Naive thymus-derived CD4-positive, alpha-beta T cell (primary cell): Measurements from ENCODE around the gene RAB40C. TPM values are rescaled to one million over a fixed set of nuclear protein-coding genes. Genes with fewer than 3 reads are reported as not detected.
A peak's percentile ranks its signal among the peaks of the same experiment; 100 is the strongest.

ENCODE experiments used
- ATAC-seq: fragments of 150-1000 bp; cut with Tn5 transposase; 2 replicates; pipeline ENCODE4 v1.10.0; 2021; ENCODE audit warnings: mild to moderate bottlenecking, moderate library complexity
- CTCF ChIA-PET: fragments of 350-600 bp; sonication (Branson Sonifier 250); formaldehyde crosslinking; loops from one replicate; lab custom pipeline; 2021; ENCODE audit warnings: antibody characterized with exemption; lab: Charles Lee
- POLR2A ChIA-PET: fragments of 350-600 bp; sonication (Branson Sonifier 250); formaldehyde crosslinking; loops from one replicate; lab custom pipeline; 2021; ENCODE audit warnings: antibody characterized with exemption, inconsistent platforms; lab: Charles Lee
- DNase-seq, 9 donors: peaks; one replicate each; pipeline versions ENCODE4 v3.0.0 to v3.0.0-alpha.2; 2020 to 2022; ENCODE audit warnings: mixed read lengths in 1 of 9
- H3K27ac ChIP-seq: one replicate; pipeline ENCODE4 v1.7.0; 2013; ENCODE audit warnings: mild to moderate bottlenecking, low read depth, low read length, moderate library complexity
- H3K27me3 ChIP-seq, 2 donors: one replicate each; pipeline ENCODE4 v1.7.0; 2013; ENCODE audit warnings: low read length in 2 of 2, mild to moderate bottlenecking in 2 of 2, moderate library complexity in 2 of 2; ENCODE audit not compliant: control insufficient read depth in 2 of 2, insufficient read depth in 2 of 2
- H3K36me3 ChIP-seq, 3 experiments: 1 replicate in 2 of 3; 2 replicates in 1 of 3; pipeline ENCODE4 v1.7.0; 2013; ENCODE audit warnings: low read length in 3 of 3, mild to moderate bottlenecking in 3 of 3, moderate library complexity in 1 of 3; ENCODE audit not compliant: insufficient read depth in 3 of 3, control insufficient read depth in 2 of 3
- H3K4me1 ChIP-seq, 2 donors: one replicate each; pipeline ENCODE4 v1.7.0; 2013; ENCODE audit warnings: low read length in 2 of 2, mild to moderate bottlenecking in 2 of 2, moderate library complexity in 1 of 2; ENCODE audit not compliant: control insufficient read depth in 2 of 2, insufficient read depth in 2 of 2
- H3K4me3 ChIP-seq: 2 replicates; pipeline ENCODE4 v1.7.0; 2013; ENCODE audit warnings: mild to moderate bottlenecking, low read length
- H3K9me3 ChIP-seq, 3 experiments: 1 replicate in 2 of 3; 2 replicates in 1 of 3; pipeline ENCODE4 v1.7.0; 2013; ENCODE audit warnings: low read length in 3 of 3; ENCODE audit not compliant: control insufficient read depth in 2 of 3
- H3K27ac Mint-ChIP-seq, 9 donors: one replicate each; pipeline ENCODE4 v1.8.0; 2020 to 2022; ENCODE audit warnings: mixed read lengths in 9 of 9, mild to moderate bottlenecking in 8 of 9, moderate library complexity in 5 of 9, inconsistent platforms in 2 of 9
- H3K27me3 Mint-ChIP-seq, 5 donors: one replicate each; pipeline ENCODE4 v1.8.0; 2021 to 2022; ENCODE audit warnings: mixed read lengths in 5 of 5, mild to moderate bottlenecking in 1 of 5
- H3K36me3 Mint-ChIP-seq, 5 donors: one replicate each; pipeline ENCODE4 v1.8.0; 2020 to 2022; ENCODE audit warnings: mixed read lengths in 5 of 5, mild to moderate bottlenecking in 3 of 5, inconsistent platforms in 1 of 5
- H3K4me1 Mint-ChIP-seq, 7 donors: one replicate each; pipeline ENCODE4 v1.8.0; 2020 to 2022; ENCODE audit warnings: mixed read lengths in 7 of 7, mild to moderate bottlenecking in 3 of 7, inconsistent platforms in 1 of 7
- H3K4me3 Mint-ChIP-seq, 10 donors: one replicate each; pipeline ENCODE4 v1.8.0; 2020 to 2022; ENCODE audit warnings: mild to moderate bottlenecking in 10 of 10, mixed read lengths in 10 of 10, moderate library complexity in 6 of 10, inconsistent platforms in 2 of 10
- H3K9me3 Mint-ChIP-seq, 11 donors: one replicate each; pipeline ENCODE4 v1.8.0; 2020 to 2022; ENCODE audit warnings: mixed read lengths in 11 of 11, mild to moderate bottlenecking in 4 of 11, inconsistent platforms in 1 of 11, moderate library complexity in 1 of 11
- intact Hi-C, 2 donors: fragments of 100-400 bp; cut with micrococcal nuclease; formaldehyde crosslinking; loops; one replicate each; pipeline ENCODE4 v1.15.1; 2023
- polyA plus RNA-seq, 2 donors: library from polyadenylated mRNA; unstranded; fragments of 300-500 nt; fragmentation: Illumina TruSeq; gene quantifications; one replicate each; pipeline ENCODE4 v1.2.3, GENCODE V29; 2021
- total RNA-seq, 6 experiments: library from RNA in 5 of 6; stranded (reverse) in 5 of 6; gene quantifications; 1 replicate in 5 of 6; 2 replicates in 1 of 6; pipeline ENCODE4 v1.2.3 and lab custom pipeline; 2021 to 2026

Gene RAB40C
- total and polyA plus RNA-seq, 7 experiments from 2014 or later, result 7.9 to 23.2 (median 17.5) TPM

GRCh38 chr16:568401-569258 is 21.2 kb upstream of the RAB40C start:
- DNase-seq (no peak), ATAC-seq (no peak)
- Histone ChIP-seq H3K36me3 (peaks cover 0 to 9% (median 0%) of the 10 kb centered on the region in 3 experiments), H3K4me3 (peak overlapping the region; percentile 58), H3K9me3 (no peaks in the 10 kb centered on the region), H3K27ac (peak overlapping the region; percentile 89), H3K4me1 (peaks cover 13 to 32% of the 10 kb centered on the region in 2 donors), H3K27me3 (no peaks in the 10 kb centered on the region)
- Mint-ChIP-seq H3K27me3 (no peaks in the 10 kb centered on the region), H3K27ac (peak overlapping the region in 8 of 9 donors; percentile 81 to 93 (median 88)), H3K36me3 (no peaks in the 10 kb centered on the region), H3K9me3 (peaks cover 0 to 4% (median 0%) of the 10 kb centered on the region in 11 donors), H3K4me1 (peaks cover 15 to 39% (median 28%) of the 10 kb centered on the region in 7 donors), H3K4me3 (peak overlapping the region; percentile 75 to 89 (median 85))
- intact Hi-C loops, result loop anchor here (1.0 to 5.0 kb wide), 4 partner anchors 40 to 166 kb away; partner anchors contain the start of genes CAPN15 (in 1 of the 2), DECR2 (in 1 of the 2) and METTL26 (in 1 of the 2)
- CTCF ChIA-PET, result no interaction called here
- POLR2A ChIA-PET, result interaction anchor here (1.0 to 3.8 kb wide), 5 partner anchors 19 to 112 kb away, joined by 4 to 19 read pairs (median 4); partner anchors contain the start of genes METTL26, RHOT2 and STUB1

DNA sequence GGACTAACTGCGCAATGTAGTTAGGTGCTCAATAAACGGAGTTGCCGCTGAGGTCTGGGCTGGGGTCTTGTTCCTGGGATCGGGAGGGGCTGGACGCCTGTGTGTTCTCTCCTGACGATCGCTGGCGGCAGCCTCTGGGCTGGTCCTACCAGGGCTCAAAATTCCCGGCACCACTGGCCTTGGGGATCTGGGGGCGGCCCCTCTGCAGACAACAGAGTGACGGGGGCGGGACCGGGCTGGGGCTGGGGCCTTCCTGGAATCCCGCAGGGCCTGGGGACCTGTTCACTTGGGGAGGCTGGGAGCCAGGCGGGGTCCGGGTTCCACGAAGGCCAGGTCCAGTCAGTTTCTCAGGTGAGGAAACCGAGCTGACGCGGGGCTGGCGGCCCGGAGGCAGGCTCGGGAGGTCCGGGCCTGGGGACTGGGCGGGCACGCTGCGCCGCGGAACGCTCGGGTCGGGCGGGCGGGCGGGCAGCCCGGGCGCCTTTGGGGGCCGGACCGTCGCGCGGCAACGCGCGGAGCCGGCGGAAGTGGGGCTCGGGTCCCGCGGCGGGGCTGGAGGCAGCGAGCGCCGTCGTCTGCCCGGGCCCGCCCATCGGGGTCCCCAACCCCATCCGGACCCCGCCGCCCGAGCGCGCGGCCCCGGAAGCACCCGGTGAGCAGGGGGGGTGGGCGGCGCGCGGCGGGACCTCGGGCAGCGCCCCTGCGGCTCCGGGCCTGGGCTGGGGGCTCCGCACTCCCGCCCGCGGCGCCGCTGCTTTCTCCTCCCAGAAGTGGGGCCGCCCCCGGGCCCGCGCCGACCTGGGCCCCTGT is 20.2 kb upstream of the RAB40C start, which contains the start of gene PIGQ:
PIGQ (plus strand) TSS at position 524 of the 810 bp plus-strand sequence. CDS start 4,107 bp downstream, outside the sequence.
- intact Hi-C loops, result loop anchor here (1.0 to 5.0 kb wide), 6 partner anchors 20 to 167 kb away; partner anchors contain the start of genes METTL26 (in 2 of the 2), CAPN15 (in 1 of the 2) and DECR2 (in 1 of the 2)
- Histone ChIP-seq H3K4me1 (peaks cover 13 to 32% of the 10 kb centered on the region in 2 donors), H3K27ac (peak within 1 kb of the TSS; percentile 89), H3K9me3 (no peaks in the 10 kb centered on the region), H3K36me3 (peaks cover 0 to 17% (median 0%) of the 10 kb centered on the region in 3 experiments), H3K27me3 (no peaks in the 10 kb centered on the region), H3K4me3 (peak within 1 kb of the TSS; percentile 58)
- peaks cover 0 to 4% (median 0%) of the 10 kb centered on the region in 11 donors for H3K9me3 Mint-ChIP-seq
- no peaks in the 10 kb centered on the region for H3K27me3 Mint-ChIP-seq
- H3K4me3 Mint-ChIP-seq, result peak within 1 kb of the TSS; percentile 76 to 90 (median 85)
- peak; percentile 47 to 80 (median 62) for DNase-seq
- ATAC-seq, result peak; percentile 79
- CTCF ChIA-PET, result no interaction called here
- peak within 1 kb of the TSS; percentile 81 to 96 (median 89) for H3K27ac Mint-ChIP-seq
- H3K36me3 Mint-ChIP-seq, result no peaks in the 10 kb centered on the region
- POLR2A ChIA-PET, result interaction anchor here (1.0 to 3.8 kb wide), 5 partner anchors 18 to 111 kb away, joined by 3 to 19 read pairs (median 4); partner anchors contain the start of genes METTL26, RHOT2, STUB1 and WDR90
- H3K4me1 Mint-ChIP-seq, result peaks cover 15 to 39% (median 28%) of the 10 kb centered on the region in 7 donors

GRCh38 chr16:572865-573650 is 16.8 kb upstream of the RAB40C start:
- DNase-seq (no peak), ATAC-seq (no peak)
- Mint-ChIP-seq H3K27me3 (no peaks in the 10 kb centered on the region), H3K9me3 (peaks cover 0 to 4% (median 0%) of the 10 kb centered on the region in 11 donors), H3K27ac (no peak overlapping the region), H3K4me3 (no peak overlapping the region), H3K4me1 (peaks cover 15 to 26% (median 23%) of the 10 kb centered on the region in 7 donors), H3K36me3 (no peaks in the 10 kb centered on the region)
- no peaks in the 10 kb centered on the region for H3K27me3 ChIP-seq
- H3K9me3 ChIP-seq, result no peaks in the 10 kb centered on the region
- CTCF ChIA-PET, result interaction anchor here (0.6 kb wide), 1 partner anchor 53 kb away, joined by 4 read pairs; no protein-coding TSS in a partner anchor
- H3K4me3 ChIP-seq, result no peak overlapping the region
- peaks cover 0 to 30% (median 0%) of the 10 kb centered on the region in 3 experiments for H3K36me3 ChIP-seq
- H3K4me1 ChIP-seq, result peaks cover 8 to 13% of the 10 kb centered on the region in 2 donors
- intact Hi-C loops, result no loop called here
- POLR2A ChIA-PET, result interaction anchor here (0.6 to 1.9 kb wide), 4 partner anchors 17 to 51 kb away, joined by 3 to 5 read pairs (median 3); partner anchors contain the start of gene RAB40C
- H3K27ac ChIP-seq, result no peak overlapping the region

GRCh38 chr16:574021-574760 is 15.7 kb upstream of the RAB40C start:
- H3K27me3 ChIP-seq, result no peaks in the 10 kb centered on the region
- H3K27ac ChIP-seq, result no peak overlapping the region
- peaks cover 15 to 26% (median 19%) of the 10 kb centered on the region in 7 donors for H3K4me1 Mint-ChIP-seq
- H3K27ac Mint-ChIP-seq, result no peak overlapping the region
- no peaks in the 10 kb centered on the region for H3K27me3 Mint-ChIP-seq
- H3K9me3 ChIP-seq, result no peaks in the 10 kb centered on the region
- no peak for ATAC-seq
- no peak overlapping the region for H3K4me3 Mint-ChIP-seq
- no peaks in the 10 kb centered on the region for H3K36me3 Mint-ChIP-seq
- peaks cover 0 to 30% (median 0%) of the 10 kb centered on the region in 3 experiments for H3K36me3 ChIP-seq
- ChIA-PET CTCF (no interaction called here), POLR2A (interaction anchor here (1.2 kb wide), 1 partner anchor 16 kb away, joined by 3 read pairs; the partner anchor contains the start of gene RAB40C)
- H3K9me3 Mint-ChIP-seq, result peaks cover 0 to 4% (median 0%) of the 10 kb centered on the region in 11 donors
- H3K4me1 ChIP-seq, result peaks cover 2 to 3% of the 10 kb centered on the region in 2 donors
- no peak overlapping the region for H3K4me3 ChIP-seq
- no peak for DNase-seq
- intact Hi-C loops, result no loop called here

GRCh38 chr16:575354-576196 is 14.3 kb upstream of the RAB40C start:
- peaks cover 0 to 4% (median 0%) of the 10 kb centered on the region in 11 donors for H3K9me3 Mint-ChIP-seq
- intact Hi-C loops, result no loop called here
- no peak overlapping the region for H3K4me3 ChIP-seq
- H3K36me3 ChIP-seq, result peaks cover 0 to 30% (median 0%) of the 10 kb centered on the region in 3 experiments
- H3K27me3 Mint-ChIP-seq, result no peaks in the 10 kb centered on the region
- H3K27ac ChIP-seq, result no peak overlapping the region
- H3K4me1 Mint-ChIP-seq, result peaks cover 11 to 22% (median 15%) of the 10 kb centered on the region in 7 donors
- no peaks in the 10 kb centered on the region for H3K27me3 ChIP-seq
- DNase-seq, result no peak
- H3K27ac Mint-ChIP-seq, result no peak overlapping the region
- H3K4me1 ChIP-seq, result no peaks in the 10 kb centered on the region
- ATAC-seq, result no peak
- no peaks in the 10 kb centered on the region for H3K36me3 Mint-ChIP-seq
- H3K4me3 Mint-ChIP-seq, result no peak overlapping the region
- CTCF ChIA-PET, result no interaction called here
- no peaks in the 10 kb centered on the region for H3K9me3 ChIP-seq
- POLR2A ChIA-PET, result interaction anchor here (0.5 to 1.1 kb wide), 2 partner anchors 12 to 13 kb away, joined by 3 read pairs; no protein-coding TSS in a partner anchor
